MCF 10A (cell line): ENCODE results near the gene PLSCR3. TPM values are rescaled to one million over a fixed set of nuclear protein-coding genes. Genes with fewer than 3 reads are reported as not detected.

ENCODE experiments used
- BruUV-seq: library from RNA; stranded (reverse); fragments of 400-500 nt; replicated peaks from 2 replicates; lab custom pipeline; 2021; lab: Mats Ljungman, UMichigan
- CTCF ChIA-PET: fragments of 300-600 bp; sonication (Branson Sonifier 250); formaldehyde crosslinking; extraction: SDS; loops from one replicate; lab custom pipeline; 2021; ENCODE audit warnings: antibody characterized with exemption, inconsistent platforms; lab: Yijun Ruan, JAX
- POLR2A ChIA-PET: fragments of 300-600, 350-650 bp; sonication (Branson Sonifier 250); formaldehyde crosslinking; extraction: SDS; loops from one replicate; lab custom pipeline; 2020; ENCODE audit warnings: antibody characterized with exemption, inconsistent platforms; lab: Yijun Ruan, JAX
- DNase-seq: peaks from one replicate; pipeline ENCODE4 v3.0.0-alpha.2; 2018; ENCODE audit not compliant: unreplicated experiment
- H3K27ac Mint-ChIP-seq: one replicate; pipeline ENCODE4 v1.8.0; 2022; ENCODE audit warnings: mild to moderate bottlenecking, low read depth, mixed read lengths; ENCODE audit not compliant: unreplicated experiment
- H3K27me3 Mint-ChIP-seq: one replicate; pipeline ENCODE4 v1.8.0; 2022; ENCODE audit warnings: mixed read lengths; ENCODE audit not compliant: insufficient read depth, unreplicated experiment
- H3K36me3 Mint-ChIP-seq: one replicate; pipeline ENCODE4 v1.8.0; 2022; ENCODE audit warnings: mild to moderate bottlenecking, moderate library complexity, mixed read lengths; ENCODE audit not compliant: insufficient read depth, unreplicated experiment
- H3K4me1 Mint-ChIP-seq: one replicate; pipeline ENCODE4 v1.8.0; 2022; ENCODE audit warnings: mixed read lengths; ENCODE audit not compliant: insufficient read depth, unreplicated experiment
- H3K4me3 Mint-ChIP-seq: one replicate; pipeline ENCODE4 v1.8.0; 2022; ENCODE audit warnings: mild to moderate bottlenecking, moderate library complexity, mixed read lengths; ENCODE audit not compliant: unreplicated experiment
- H3K9me3 Mint-ChIP-seq: one replicate; pipeline ENCODE4 v1.8.0; 2022; ENCODE audit warnings: mixed read lengths; ENCODE audit not compliant: unreplicated experiment
- CTCF ChIP-seq: fragments of 200-600 bp; IDR thresholded peaks from one replicate; pipeline ENCODE4 v1.8.0; 2022; ENCODE audit warnings: antibody characterized with exemption, mild to moderate bottlenecking; ENCODE audit not compliant: unreplicated experiment
- intact Hi-C: fragments of 100-400 bp; cut with micrococcal nuclease; formaldehyde crosslinking; loops from 2 replicates; pipeline ENCODE4 v1.14.1; 2022
- total RNA-seq: library from RNA; stranded (reverse); gene quantifications from 2 replicates; pipeline ENCODE4 v1.2.3, GENCODE V29; 2022

The PLSCR3 gene
- total RNA-seq, 1 experiment from 2014 or later = 59.0 TPM

GRCh38 chr17:7348478-7349242 lies 45.7 kb downstream of the PLSCR3 start:
- ChIA-PET CTCF (interaction anchor here (0.6 to 1.3 kb wide), 5 partner anchors 14 to 212 kb away, joined by 3 to 4 read pairs (median 3); no protein-coding TSS in a partner anchor), POLR2A (interaction anchor here (0.5 to 5.4 kb wide), 9 partner anchors 19 to 212 kb away, joined by 3 to 54 read pairs (median 4); partner anchors contain the start of genes NEURL4, SENP3 and SLC2A4)
- Mint-ChIP-seq H3K27ac (no peak overlapping the region), H3K9me3 (no peaks in the 10 kb centered on the region), H3K27me3 (no peaks in the 10 kb centered on the region), H3K4me1 (peaks cover 5% of the 10 kb centered on the region), H3K36me3 (peaks cover 22% of the 10 kb centered on the region), H3K4me3 (no peak overlapping the region)
- no peak for TF ChIP-seq CTCF
- no TSS peak for BruUV-seq
- no peak for DNase-seq
- intact Hi-C loops = loop anchor here (5.0 kb wide), 1 partner anchor 301 kb away; no protein-coding TSS in a partner anchor

- no peaks in the 10 kb centered on the region for H3K9me3 Mint-ChIP-seq
- peaks cover 5% of the 10 kb centered on the region for H3K4me1 Mint-ChIP-seq
- peaks cover 22% of the 10 kb centered on the region for H3K36me3 Mint-ChIP-seq
- H3K27ac Mint-ChIP-seq = no peak overlapping the region
- TF ChIP-seq CTCF = no peak
- CTCF ChIA-PET = interaction anchor here (0.6 to 1.3 kb wide), 7 partner anchors 13 to 772 kb away, joined by 3 to 4 read pairs (median 3); no protein-coding TSS in a partner anchor
- POLR2A ChIA-PET = interaction anchor here (0.5 to 5.4 kb wide), 8 partner anchors 18 to 213 kb away, joined by 3 to 54 read pairs (median 4); partner anchors contain the start of genes NEURL4 and SENP3
- no peaks in the 10 kb centered on the region for H3K27me3 Mint-ChIP-seq
- no peak for DNase-seq
- intact Hi-C loops = loop anchor here (5.0 kb wide), 1 partner anchor 301 kb away; no protein-coding TSS in a partner anchor
- no TSS peak for BruUV-seq
- no peak overlapping the region for H3K4me3 Mint-ChIP-seq
Measured at GRCh38 chr17:7347630-7348477, 46.5 kb downstream of the PLSCR3 start.

- no peak for TF ChIP-seq CTCF
- CTCF ChIA-PET = interaction anchor here (0.5 to 1.1 kb wide), 2 partner anchors 22 to 106 kb away, joined by 3 read pairs; no protein-coding TSS in a partner anchor
- POLR2A ChIA-PET = interaction anchor here (0.6 to 1.6 kb wide), 4 partner anchors 17 to 118 kb away, joined by 3 to 4 read pairs (median 4); no protein-coding TSS in a partner anchor
- Mint-ChIP-seq H3K4me1 (peaks cover 5% of the 10 kb centered on the region), H3K9me3 (no peaks in the 10 kb centered on the region), H3K36me3 (peaks cover 22% of the 10 kb centered on the region), H3K27me3 (peaks cover under 1% of the 10 kb centered on the region), H3K4me3 (no peak overlapping the region), H3K27ac (no peak overlapping the region)
- intact Hi-C loops = loop anchor here (1.0 to 5.0 kb wide), 2 partner anchors 67 to 300 kb away; no protein-coding TSS in a partner anchor
- BruUV-seq = no TSS peak
- DNase-seq = no peak
Measured at GRCh38 chr17:7346761-7347614, 47.3 kb downstream of the PLSCR3 start.
